GM12891 (cell line): ENCODE measurements around the gene IL2RG.

Experiments
- PAX5 ChIP-seq: IDR thresholded peaks from 2 replicates; pipeline ENCODE4 v1.6.1; 2011; ENCODE audit warnings: low read length, moderate library complexity, mild to moderate bottlenecking; ENCODE audit not compliant: insufficient read depth, severe bottlenecking
- POLR2A ChIP-seq: IDR thresholded peaks from 2 replicates; pipeline ENCODE4 v1.6.1; 2011; ENCODE audit warnings: low read depth, low read length, control low read depth
- POLR2AphosphoS5 ChIP-seq: IDR thresholded peaks from 2 replicates; pipeline ENCODE4 v1.6.1; 2011; ENCODE audit warnings: low read depth, low read length, control low read depth
- POU2F2 ChIP-seq: IDR thresholded peaks from 2 replicates; pipeline ENCODE4 v1.6.1; 2011; ENCODE audit warnings: low read depth, mild to moderate bottlenecking, control low read depth, low read length, moderate library complexity
- SPI1 ChIP-seq: IDR thresholded peaks from 2 replicates; pipeline ENCODE4 v1.6.1; 2011; ENCODE audit warnings: low read depth, low read length, control low read depth
- TAF1 ChIP-seq: IDR thresholded peaks from 2 replicates; pipeline ENCODE4 v1.6.1; 2011; ENCODE audit warnings: low read depth, low read length, control low read depth

GRCh38 chrX:71081330-71082123, 29.9 kb downstream of the IL2RG start:
- TF ChIP-seq POLR2AphosphoS5 (no peak), POLR2A (no peak), POU2F2 (no peak), SPI1 (no peak), TAF1 (no peak), PAX5 (no peak)
